ENCODE results near the gene HVCN1.

GRCh38 chr12:110613771-110614684 lies 74.9 kb downstream of the HVCN1 start, which contains the start of gene TCTN1:
- TF ChIP-seq CTCF (conservative IDR thresholded peaks at IDR 0.05) (no peak; the same call in 1 of the 2 replicates), EZH2 (IDR thresholded peaks at IDR 0.05; ENCODE audit: low read depth) (no peak)

Data from PC-9 (cell line).